Measurements from ENCODE around the gene NFASC.

The NFASC gene

DNA sequence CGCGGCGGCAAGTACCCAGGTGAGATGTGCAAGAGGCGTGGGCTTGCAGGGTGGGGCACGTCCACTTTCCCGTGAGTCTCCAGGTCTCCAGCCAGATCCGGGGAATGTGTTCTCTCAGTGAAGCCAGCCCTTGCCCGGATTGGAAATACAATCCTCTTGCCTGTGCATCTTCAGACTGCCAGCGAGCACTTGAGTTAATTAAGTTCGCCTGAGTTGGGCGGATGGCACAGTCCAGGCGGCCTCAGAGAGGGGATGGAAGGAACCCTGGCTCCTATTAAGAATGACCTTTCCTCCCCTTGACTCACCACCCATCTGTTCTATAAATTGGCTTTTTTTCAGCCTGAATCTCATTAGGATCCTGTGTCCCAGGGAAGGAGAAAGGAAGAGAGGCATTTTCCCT, 139.0 kb downstream of the NFASC start:
- H3K9me3 ChIP-seq (ENCODE audit: insufficient read depth, low read length), result no peaks in the 10 kb centered on the region
- H3K27ac ChIP-seq (ENCODE audit: low read length), result no peak overlapping the region
- peaks cover 50% of the 10 kb centered on the region for H3K27me3 ChIP-seq (ENCODE audit: low read depth, low read length)
- no peak overlapping the region for H3K4me3 ChIP-seq (ENCODE audit: low read length)
- H2AFZ ChIP-seq (ENCODE audit: low read depth, low read length), result no peak overlapping the region
- TF ChIP-seq, protein P1, sequence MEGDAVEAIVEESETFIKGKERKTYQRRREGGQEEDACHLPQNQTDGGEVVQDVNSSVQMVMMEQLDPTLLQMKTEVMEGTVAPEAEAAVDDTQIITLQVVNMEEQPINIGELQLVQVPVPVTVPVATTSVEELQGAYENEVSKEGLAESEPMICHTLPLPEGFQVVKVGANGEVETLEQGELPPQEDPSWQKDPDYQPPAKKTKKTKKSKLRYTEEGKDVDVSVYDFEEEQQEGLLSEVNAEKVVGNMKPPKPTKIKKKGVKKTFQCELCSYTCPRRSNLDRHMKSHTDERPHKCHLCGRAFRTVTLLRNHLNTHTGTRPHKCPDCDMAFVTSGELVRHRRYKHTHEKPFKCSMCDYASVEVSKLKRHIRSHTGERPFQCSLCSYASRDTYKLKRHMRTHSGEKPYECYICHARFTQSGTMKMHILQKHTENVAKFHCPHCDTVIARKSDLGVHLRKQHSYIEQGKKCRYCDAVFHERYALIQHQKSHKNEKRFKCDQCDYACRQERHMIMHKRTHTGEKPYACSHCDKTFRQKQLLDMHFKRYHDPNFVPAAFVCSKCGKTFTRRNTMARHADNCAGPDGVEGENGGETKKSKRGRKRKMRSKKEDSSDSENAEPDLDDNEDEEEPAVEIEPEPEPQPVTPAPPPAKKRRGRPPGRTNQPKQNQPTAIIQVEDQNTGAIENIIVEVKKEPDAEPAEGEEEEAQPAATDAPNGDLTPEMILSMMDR (IDR thresholded peaks at IDR 0.05; ENCODE audit: low read depth, low read length), result no peak
- TF ChIP-seq EZH2phosphoT487 (IDR thresholded peaks at IDR 0.05; ENCODE audit: low read depth), result no peak
- H3K9ac ChIP-seq (ENCODE audit: low read length), result no peak overlapping the region
- no peaks in the 10 kb centered on the region for H3K4me1 ChIP-seq (ENCODE audit: low read length)
- no peaks in the 10 kb centered on the region for H3K79me2 ChIP-seq (ENCODE audit: low read length)
- H3K4me2 ChIP-seq (ENCODE audit: low read length), result no peak overlapping the region
- H4K20me1 ChIP-seq (ENCODE audit: insufficient read depth, low read length), result no peaks in the 10 kb centered on the region
- no peaks in the 10 kb centered on the region for H3K36me3 ChIP-seq (replicated peaks; ENCODE audit: low read depth, low read length)

DNA sequence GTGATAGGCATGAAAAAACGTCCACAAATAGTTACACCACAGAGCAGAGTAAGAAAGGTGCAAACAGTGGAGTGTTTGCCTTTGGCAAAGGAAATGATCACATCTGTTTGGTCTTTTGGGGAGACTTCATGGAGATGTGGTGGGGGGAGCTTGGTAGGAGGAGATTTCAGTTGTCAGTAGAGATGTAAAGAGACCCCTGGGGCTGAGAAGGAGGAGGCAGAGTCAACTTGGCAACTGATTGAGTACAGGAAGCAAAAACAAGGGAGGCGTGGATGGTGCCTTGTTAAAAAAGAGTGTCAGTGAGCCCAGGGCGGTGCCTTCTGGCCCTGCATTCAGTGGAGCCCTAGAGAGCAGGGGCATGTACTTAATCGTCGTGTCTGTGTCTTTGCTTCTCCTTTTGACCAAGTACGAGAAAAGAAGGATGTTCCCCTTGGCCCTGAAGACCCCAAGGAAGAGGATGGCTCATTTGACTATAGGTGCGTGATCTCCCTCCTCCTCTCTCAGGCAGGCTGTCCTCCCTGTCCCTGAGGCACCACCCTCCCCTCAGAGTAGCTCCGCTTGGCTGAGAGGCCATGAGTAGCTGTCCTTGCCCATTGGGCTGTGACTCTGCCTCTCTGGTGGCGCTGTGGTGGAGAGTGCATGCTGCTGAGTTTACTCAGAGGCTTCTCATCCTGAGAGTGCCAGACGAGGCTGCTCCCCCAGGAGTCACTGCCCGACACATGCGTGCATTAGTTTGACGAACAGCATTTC, 141.9 kb downstream of the NFASC start:
- no peak for TF ChIP-seq EZH2phosphoT487 (IDR thresholded peaks at IDR 0.05; ENCODE audit: low read depth)
- TF ChIP-seq, protein P1 (IDR thresholded peaks at IDR 0.05; ENCODE audit: low read depth, low read length), result no peak
- Histone ChIP-seq H3K9ac (ENCODE audit: low read length) (no peak overlapping the region), H3K4me2 (ENCODE audit: low read length) (no peak overlapping the region)

DNA sequence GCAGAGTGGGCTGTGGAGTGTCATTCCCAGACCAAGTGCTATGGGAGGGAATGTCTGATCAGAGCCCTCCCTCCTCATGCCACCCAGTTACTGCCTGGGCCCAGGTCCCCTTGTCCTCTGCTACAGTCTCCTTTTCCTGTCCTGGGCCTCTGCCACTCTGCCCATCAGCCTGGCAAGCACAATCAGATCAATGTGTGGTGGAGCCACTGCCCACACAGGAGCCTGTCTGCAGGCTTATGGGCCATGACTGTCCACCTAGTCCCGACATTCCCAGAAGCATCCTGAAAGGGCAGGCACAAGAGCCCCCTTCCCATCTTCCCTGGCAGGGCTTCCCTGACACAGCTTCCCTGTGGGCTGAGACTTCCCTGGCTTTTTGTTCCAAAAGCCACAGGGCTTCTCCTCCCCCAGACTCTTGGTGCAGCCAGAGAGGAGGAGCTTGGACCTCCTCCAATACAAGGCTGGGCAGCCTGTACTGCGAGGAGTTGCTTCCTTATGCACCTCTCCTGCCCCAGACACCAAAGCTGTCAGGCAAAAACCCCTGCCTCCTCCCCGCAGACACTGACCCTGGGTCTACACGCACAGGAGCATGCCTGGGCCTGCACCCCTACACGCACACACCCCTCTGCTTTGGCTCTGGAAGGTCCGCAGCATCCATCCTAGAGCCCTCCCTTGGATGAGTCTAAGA, 143.2 kb downstream of the NFASC start:
- Histone ChIP-seq H3K27me3 (ENCODE audit: low read depth, low read length) (peaks cover 33% of the 10 kb centered on the region), H3K4me1 (ENCODE audit: low read length) (no peaks in the 10 kb centered on the region), H3K36me3 (replicated peaks; ENCODE audit: low read depth, low read length) (no peaks in the 10 kb centered on the region), H3K9ac (ENCODE audit: low read length) (no peak overlapping the region), H3K27ac (ENCODE audit: low read length) (no peak overlapping the region), H2AFZ (ENCODE audit: low read depth, low read length) (no peak overlapping the region), H3K9me3 (ENCODE audit: insufficient read depth, low read length) (no peaks in the 10 kb centered on the region), H3K4me2 (ENCODE audit: low read length) (no peak overlapping the region), H3K4me3 (ENCODE audit: low read length) (no peak overlapping the region), H3K79me2 (ENCODE audit: low read length) (no peaks in the 10 kb centered on the region), H4K20me1 (ENCODE audit: insufficient read depth, low read length) (no peaks in the 10 kb centered on the region)
- TF ChIP-seq, protein P1 (IDR thresholded peaks at IDR 0.05; ENCODE audit: low read depth, low read length), result no peak
- TF ChIP-seq EZH2phosphoT487 (IDR thresholded peaks at IDR 0.05; ENCODE audit: low read depth), result no peak

More for the DNA sequence above, 141.9 kb downstream of the NFASC start:
- H3K4me3 ChIP-seq (ENCODE audit: low read length), result no peak overlapping the region
- no peak overlapping the region for H2AFZ ChIP-seq (ENCODE audit: low read depth, low read length)
- no peaks in the 10 kb centered on the region for H3K4me1 ChIP-seq (ENCODE audit: low read length)
- H3K27me3 ChIP-seq (ENCODE audit: low read depth, low read length), result peaks cover 32% of the 10 kb centered on the region
- no peaks in the 10 kb centered on the region for H3K9me3 ChIP-seq (ENCODE audit: insufficient read depth, low read length)
- no peaks in the 10 kb centered on the region for H3K79me2 ChIP-seq (ENCODE audit: low read length)
- no peaks in the 10 kb centered on the region for H3K36me3 ChIP-seq (replicated peaks; ENCODE audit: low read depth, low read length)
- H3K27ac ChIP-seq (ENCODE audit: low read length), result no peak overlapping the region
- H4K20me1 ChIP-seq (ENCODE audit: insufficient read depth, low read length), result no peaks in the 10 kb centered on the region

DNA sequence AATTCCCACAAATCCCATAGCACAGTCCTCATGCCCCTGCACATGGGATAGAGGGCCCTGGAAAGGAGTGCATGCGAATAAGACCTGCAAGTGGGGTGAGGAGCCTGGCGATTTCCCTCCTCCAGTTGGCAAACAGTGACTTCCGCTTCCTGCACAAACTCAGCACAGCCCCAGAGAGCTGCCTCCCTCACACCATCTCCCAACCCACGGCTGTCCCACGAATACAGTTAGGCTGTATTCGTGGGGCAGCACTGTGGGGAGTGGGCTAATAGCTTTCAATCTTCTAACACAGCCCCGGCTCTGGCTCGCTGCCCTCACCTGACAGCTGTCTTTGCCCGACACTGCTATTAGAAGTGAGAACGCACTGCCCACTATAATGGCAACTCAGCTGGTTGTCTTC, 144.1 kb downstream of the NFASC start:
- Histone ChIP-seq H3K27ac (ENCODE audit: low read length) (no peak overlapping the region), H3K27me3 (ENCODE audit: low read depth, low read length) (peaks cover 41% of the 10 kb centered on the region), H3K4me1 (ENCODE audit: low read length) (no peaks in the 10 kb centered on the region), H3K4me2 (ENCODE audit: low read length) (no peak overlapping the region), H3K36me3 (replicated peaks; ENCODE audit: low read depth, low read length) (no peaks in the 10 kb centered on the region), H2AFZ (ENCODE audit: low read depth, low read length) (no peak overlapping the region), H4K20me1 (ENCODE audit: insufficient read depth, low read length) (no peaks in the 10 kb centered on the region), H3K9ac (ENCODE audit: low read length) (no peak overlapping the region), H3K9me3 (ENCODE audit: insufficient read depth, low read length) (no peaks in the 10 kb centered on the region), H3K79me2 (ENCODE audit: low read length) (no peaks in the 10 kb centered on the region), H3K4me3 (ENCODE audit: low read length) (no peak overlapping the region)
- TF ChIP-seq, protein P1 (IDR thresholded peaks at IDR 0.05; ENCODE audit: low read depth, low read length), result no peak
- TF ChIP-seq EZH2phosphoT487 (IDR thresholded peaks at IDR 0.05; ENCODE audit: low read depth), result no peak
